Naive thymus-derived CD4-positive, alpha-beta T cell (primary cell): ENCODE measurements around the gene THBD. TPM values are rescaled to one million over a fixed set of nuclear protein-coding genes. Genes with fewer than 3 reads are reported as not detected.

ENCODE experiments used
- ATAC-seq: fragments of 150-1000 bp; cut with Tn5 transposase; 2 replicates; pipeline ENCODE4 v1.10.0; 2021; ENCODE audit warnings: mild to moderate bottlenecking, moderate library complexity
- CTCF ChIA-PET: fragments of 350-600 bp; sonication (Branson Sonifier 250); formaldehyde crosslinking; loops from one replicate; lab custom pipeline; 2021; ENCODE audit warnings: antibody characterized with exemption; lab: Charles Lee
- POLR2A ChIA-PET: fragments of 350-600 bp; sonication (Branson Sonifier 250); formaldehyde crosslinking; loops from one replicate; lab custom pipeline; 2021; ENCODE audit warnings: antibody characterized with exemption, inconsistent platforms; lab: Charles Lee
- DNase-seq, 9 donors: peaks; one replicate each; pipeline versions ENCODE4 v3.0.0 to v3.0.0-alpha.2; 2020 to 2022; ENCODE audit warnings: mixed read lengths in 1 of 9
- H3K27ac ChIP-seq: one replicate; pipeline ENCODE4 v1.7.0; 2013; ENCODE audit warnings: mild to moderate bottlenecking, low read depth, low read length, moderate library complexity
- H3K27me3 ChIP-seq, 2 donors: one replicate each; pipeline ENCODE4 v1.7.0; 2013; ENCODE audit warnings: low read length in 2 of 2, mild to moderate bottlenecking in 2 of 2, moderate library complexity in 2 of 2; ENCODE audit not compliant: control insufficient read depth in 2 of 2, insufficient read depth in 2 of 2
- H3K36me3 ChIP-seq, 3 experiments: 1 replicate in 2 of 3; 2 replicates in 1 of 3; pipeline ENCODE4 v1.7.0; 2013; ENCODE audit warnings: low read length in 3 of 3, mild to moderate bottlenecking in 3 of 3, moderate library complexity in 1 of 3; ENCODE audit not compliant: insufficient read depth in 3 of 3, control insufficient read depth in 2 of 3
- H3K4me1 ChIP-seq, 2 donors: one replicate each; pipeline ENCODE4 v1.7.0; 2013; ENCODE audit warnings: low read length in 2 of 2, mild to moderate bottlenecking in 2 of 2, moderate library complexity in 1 of 2; ENCODE audit not compliant: control insufficient read depth in 2 of 2, insufficient read depth in 2 of 2
- H3K4me3 ChIP-seq: 2 replicates; pipeline ENCODE4 v1.7.0; 2013; ENCODE audit warnings: mild to moderate bottlenecking, low read length
- H3K9me3 ChIP-seq, 3 experiments: 1 replicate in 2 of 3; 2 replicates in 1 of 3; pipeline ENCODE4 v1.7.0; 2013; ENCODE audit warnings: low read length in 3 of 3; ENCODE audit not compliant: control insufficient read depth in 2 of 3
- H3K27ac Mint-ChIP-seq, 9 donors: one replicate each; pipeline ENCODE4 v1.8.0; 2020 to 2022; ENCODE audit warnings: mixed read lengths in 9 of 9, mild to moderate bottlenecking in 8 of 9, moderate library complexity in 5 of 9, inconsistent platforms in 2 of 9
- H3K27me3 Mint-ChIP-seq, 5 donors: one replicate each; pipeline ENCODE4 v1.8.0; 2021 to 2022; ENCODE audit warnings: mixed read lengths in 5 of 5, mild to moderate bottlenecking in 1 of 5
- H3K36me3 Mint-ChIP-seq, 5 donors: one replicate each; pipeline ENCODE4 v1.8.0; 2020 to 2022; ENCODE audit warnings: mixed read lengths in 5 of 5, mild to moderate bottlenecking in 3 of 5, inconsistent platforms in 1 of 5
- H3K4me1 Mint-ChIP-seq, 7 donors: one replicate each; pipeline ENCODE4 v1.8.0; 2020 to 2022; ENCODE audit warnings: mixed read lengths in 7 of 7, mild to moderate bottlenecking in 3 of 7, inconsistent platforms in 1 of 7
- H3K4me3 Mint-ChIP-seq, 10 donors: one replicate each; pipeline ENCODE4 v1.8.0; 2020 to 2022; ENCODE audit warnings: mild to moderate bottlenecking in 10 of 10, mixed read lengths in 10 of 10, moderate library complexity in 6 of 10, inconsistent platforms in 2 of 10
- H3K9me3 Mint-ChIP-seq, 11 donors: one replicate each; pipeline ENCODE4 v1.8.0; 2020 to 2022; ENCODE audit warnings: mixed read lengths in 11 of 11, mild to moderate bottlenecking in 4 of 11, inconsistent platforms in 1 of 11, moderate library complexity in 1 of 11
- intact Hi-C, 2 donors: fragments of 100-400 bp; cut with micrococcal nuclease; formaldehyde crosslinking; loops; one replicate each; pipeline ENCODE4 v1.15.1; 2023
- polyA plus RNA-seq, 2 donors: library from polyadenylated mRNA; unstranded; fragments of 300-500 nt; fragmentation: Illumina TruSeq; gene quantifications; one replicate each; pipeline ENCODE4 v1.2.3, GENCODE V29; 2021
- total RNA-seq, 6 experiments: library from RNA in 5 of 6; stranded (reverse) in 5 of 6; gene quantifications; 1 replicate in 5 of 6; 2 replicates in 1 of 6; pipeline ENCODE4 v1.2.3 and lab custom pipeline; 2021 to 2026

Gene THBD
- total and polyA plus RNA-seq, 7 experiments from 2014 or later, result 0.54 to 14.6 (median 4.2) TPM; not detected in 3

DNA sequence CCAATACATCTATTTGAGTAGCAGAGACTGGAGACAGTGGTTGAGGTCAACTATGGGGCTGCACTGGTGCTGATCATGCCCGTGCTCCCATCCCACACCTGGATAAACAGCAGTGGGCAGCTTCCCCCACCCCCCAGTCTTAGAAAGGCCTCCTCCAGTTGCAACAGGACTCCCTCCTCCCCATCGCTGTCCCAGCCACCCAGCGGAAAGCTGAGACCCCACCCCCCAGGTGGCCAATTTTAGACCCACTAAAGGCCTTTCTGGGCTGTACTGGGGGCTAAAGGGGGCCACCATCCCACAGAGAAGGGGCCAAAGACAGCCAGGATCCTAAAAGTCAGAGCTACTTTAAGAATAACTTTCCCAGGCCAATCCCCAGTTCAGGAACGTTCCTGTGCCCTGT, 15.6 kb downstream of the THBD start:
- H3K36me3 ChIP-seq, result no peaks in the 10 kb centered on the region
- H3K4me1 ChIP-seq, result no peaks in the 10 kb centered on the region
- Mint-ChIP-seq H3K4me3 (no peak overlapping the region), H3K27me3 (peaks cover 17 to 47% (median 28%) of the 10 kb centered on the region in 5 donors), H3K4me1 (no peaks in the 10 kb centered on the region), H3K27ac (no peak overlapping the region), H3K9me3 (no peaks in the 10 kb centered on the region), H3K36me3 (no peaks in the 10 kb centered on the region)
- intact Hi-C loops, result no loop called here
- ChIA-PET CTCF (no interaction called here), POLR2A (no interaction called here)
- no peaks in the 10 kb centered on the region for H3K9me3 ChIP-seq
- no peak for DNase-seq
- peaks cover 0 to 3% of the 10 kb centered on the region in 2 donors for H3K27me3 ChIP-seq
- H3K4me3 ChIP-seq, result no peak overlapping the region
- ATAC-seq, result no peak
- no peak overlapping the region for H3K27ac ChIP-seq

GRCh38 chr20:23032750-23033078, 16.8 kb downstream of the THBD start:
- DNase-seq (no peak), ATAC-seq (no peak)
- Histone ChIP-seq H3K27ac (no peak overlapping the region), H3K4me1 (no peaks in the 10 kb centered on the region), H3K4me3 (no peak overlapping the region), H3K27me3 (no peaks in the 10 kb centered on the region), H3K36me3 (no peaks in the 10 kb centered on the region), H3K9me3 (no peaks in the 10 kb centered on the region)
- H3K36me3 Mint-ChIP-seq, result no peaks in the 10 kb centered on the region
- no peak overlapping the region for H3K27ac Mint-ChIP-seq
- POLR2A ChIA-PET, result no interaction called here
- intact Hi-C loops, result no loop called here
- no peak overlapping the region for H3K4me3 Mint-ChIP-seq
- CTCF ChIA-PET, result no interaction called here
- H3K4me1 Mint-ChIP-seq, result no peaks in the 10 kb centered on the region
- H3K9me3 Mint-ChIP-seq, result no peaks in the 10 kb centered on the region
- H3K27me3 Mint-ChIP-seq, result peaks cover 17 to 47% (median 28%) of the 10 kb centered on the region in 5 donors

GRCh38 chr20:23032056-23032749, 17.3 kb downstream of the THBD start:
- no peaks in the 10 kb centered on the region for H3K27me3 ChIP-seq
- POLR2A ChIA-PET, result no interaction called here
- intact Hi-C loops, result no loop called here
- H3K4me1 Mint-ChIP-seq, result no peaks in the 10 kb centered on the region
- no peak for DNase-seq
- no peak overlapping the region for H3K4me3 Mint-ChIP-seq
- no peaks in the 10 kb centered on the region for H3K9me3 Mint-ChIP-seq
- H3K4me3 ChIP-seq, result no peak overlapping the region
- CTCF ChIA-PET, result no interaction called here
- no peaks in the 10 kb centered on the region for H3K4me1 ChIP-seq
- peaks cover 15 to 46% (median 24%) of the 10 kb centered on the region in 5 donors for H3K27me3 Mint-ChIP-seq
- no peaks in the 10 kb centered on the region for H3K36me3 Mint-ChIP-seq
- H3K36me3 ChIP-seq, result no peaks in the 10 kb centered on the region
- no peak overlapping the region for H3K27ac ChIP-seq
- ATAC-seq, result no peak
- no peak overlapping the region for H3K27ac Mint-ChIP-seq
- no peaks in the 10 kb centered on the region for H3K9me3 ChIP-seq

DNA sequence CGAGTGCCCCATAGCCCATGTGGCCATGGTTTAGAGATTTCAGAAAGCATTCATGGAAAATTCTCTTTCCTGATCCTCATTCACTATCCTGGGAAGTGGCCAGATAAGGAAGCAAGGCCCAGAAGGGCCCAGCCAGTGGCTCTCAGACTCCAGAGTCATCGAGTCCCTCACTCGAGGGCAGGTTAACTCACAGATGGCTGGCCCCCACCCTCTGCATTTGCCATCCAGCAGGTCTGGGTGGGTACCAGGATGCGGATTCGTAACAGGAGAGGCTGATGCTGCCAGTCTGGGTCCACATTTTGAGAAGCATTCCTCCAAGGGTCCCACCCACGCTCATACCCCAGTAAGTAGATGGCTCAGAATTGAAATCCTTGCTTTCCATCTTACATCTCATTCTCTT, 18.1 kb downstream of the THBD start:
- Mint-ChIP-seq H3K4me3 (no peak overlapping the region), H3K27me3 (peaks cover 8 to 38% (median 16%) of the 10 kb centered on the region in 5 donors), H3K36me3 (no peaks in the 10 kb centered on the region), H3K4me1 (no peaks in the 10 kb centered on the region), H3K9me3 (no peaks in the 10 kb centered on the region), H3K27ac (no peak overlapping the region)
- intact Hi-C loops, result no loop called here
- Histone ChIP-seq H3K4me3 (no peak overlapping the region), H3K27me3 (no peaks in the 10 kb centered on the region), H3K36me3 (no peaks in the 10 kb centered on the region), H3K9me3 (no peaks in the 10 kb centered on the region), H3K27ac (no peak overlapping the region), H3K4me1 (no peaks in the 10 kb centered on the region)
- ChIA-PET POLR2A (no interaction called here), CTCF (no interaction called here)
- no peak for DNase-seq
- ATAC-seq, result no peak

DNA sequence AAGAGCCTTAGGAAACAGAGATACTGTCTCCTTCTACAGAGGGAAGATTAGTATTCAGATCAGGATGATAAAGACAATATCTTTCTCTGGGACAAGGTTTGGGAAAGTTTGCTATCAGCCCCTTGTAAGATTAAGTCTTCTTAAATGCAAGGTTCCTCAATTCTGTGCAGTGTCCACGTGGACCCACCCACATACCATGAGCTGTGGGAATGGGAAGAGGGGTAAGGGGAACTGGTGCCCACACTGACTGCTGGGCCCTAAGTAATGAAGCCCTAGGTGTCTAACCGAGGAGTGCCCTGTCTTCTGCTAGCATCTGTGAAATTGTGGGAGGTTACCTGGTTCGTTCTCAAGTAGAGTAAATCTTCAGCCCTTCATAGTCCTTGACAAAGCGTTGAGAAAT, 20.1 kb downstream of the THBD start:
- H3K4me1 ChIP-seq, result no peaks in the 10 kb centered on the region

GRCh38 chr20:23028392-23028791, 21.1 kb downstream of the THBD start:
- intact Hi-C loops, result no loop called here
- Mint-ChIP-seq H3K9me3 (no peaks in the 10 kb centered on the region), H3K4me1 (peaks cover 0 to 3% (median 0%) of the 10 kb centered on the region in 7 donors), H3K27me3 (peaks cover 7 to 36% (median 12%) of the 10 kb centered on the region in 5 donors), H3K4me3 (no peak overlapping the region), H3K27ac (no peak overlapping the region), H3K36me3 (no peaks in the 10 kb centered on the region)
- ChIA-PET CTCF (no interaction called here), POLR2A (no interaction called here)
- H3K27me3 ChIP-seq, result no peaks in the 10 kb centered on the region
- no peaks in the 10 kb centered on the region for H3K9me3 ChIP-seq
- no peaks in the 10 kb centered on the region for H3K4me1 ChIP-seq
- H3K36me3 ChIP-seq, result no peaks in the 10 kb centered on the region
- no peak for ATAC-seq
- no peak overlapping the region for H3K4me3 ChIP-seq
- DNase-seq, result no peak
- no peak overlapping the region for H3K27ac ChIP-seq

More for the DNA sequence above, 20.1 kb downstream of the THBD start:
- Mint-ChIP-seq H3K4me3 (no peak overlapping the region), H3K27ac (no peak overlapping the region), H3K27me3 (peaks cover 8 to 42% (median 14%) of the 10 kb centered on the region in 5 donors), H3K36me3 (no peaks in the 10 kb centered on the region), H3K4me1 (no peaks in the 10 kb centered on the region), H3K9me3 (no peaks in the 10 kb centered on the region)
- intact Hi-C loops, result no loop called here
- no peak for ATAC-seq
- ChIA-PET CTCF (no interaction called here), POLR2A (no interaction called here)
- no peaks in the 10 kb centered on the region for H3K27me3 ChIP-seq
- H3K36me3 ChIP-seq, result no peaks in the 10 kb centered on the region
- no peaks in the 10 kb centered on the region for H3K9me3 ChIP-seq
- H3K4me3 ChIP-seq, result no peak overlapping the region
- no peak for DNase-seq
- H3K27ac ChIP-seq, result no peak overlapping the region

DNA sequence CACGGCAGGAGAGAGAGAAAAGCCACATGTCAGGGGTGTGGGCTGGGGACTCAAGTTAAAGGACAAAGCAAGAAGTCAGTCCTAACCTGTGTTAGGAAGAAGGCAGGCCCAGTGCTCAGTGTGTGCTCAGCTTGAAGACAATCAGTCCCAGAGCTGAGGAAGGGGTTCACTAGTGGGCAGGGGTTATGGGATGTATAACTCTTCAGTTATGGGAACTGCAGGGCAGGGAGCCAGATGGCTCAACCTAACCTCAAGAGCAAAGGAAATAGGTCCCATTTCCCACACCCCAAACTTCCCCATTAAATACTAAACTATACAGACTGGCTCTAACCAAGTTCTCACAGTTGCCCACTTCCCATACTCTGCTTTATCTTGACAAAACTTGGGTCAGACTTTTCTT, 21.8 kb downstream of the THBD start:
- Histone ChIP-seq H3K4me3 (no peak overlapping the region), H3K9me3 (no peaks in the 10 kb centered on the region), H3K36me3 (no peaks in the 10 kb centered on the region), H3K27ac (no peak overlapping the region), H3K4me1 (no peaks in the 10 kb centered on the region), H3K27me3 (no peaks in the 10 kb centered on the region)
- ChIA-PET POLR2A (no interaction called here), CTCF (no interaction called here)
- intact Hi-C loops, result no loop called here
- Mint-ChIP-seq H3K36me3 (no peaks in the 10 kb centered on the region), H3K9me3 (no peaks in the 10 kb centered on the region), H3K4me1 (peaks cover 0 to 3% (median 0%) of the 10 kb centered on the region in 7 donors), H3K27me3 (peaks cover under 1 to 29% (median 7%) of the 10 kb centered on the region in 5 donors), H3K27ac (no peak overlapping the region), H3K4me3 (no peak overlapping the region)
- peak; percentile 58 for ATAC-seq
- DNase-seq, result no peak
